Right lobe of liver (tissue), 6 donors: ENCODE results near the gene PKN3. TPM values are rescaled to one million over a fixed set of nuclear protein-coding genes. Genes with fewer than 3 reads are reported as not detected.

ENCODE experiments used
- ATAC-seq, 4 donors: fragments of 200-7000 bp; cut with Tn5 transposase; one replicate each; pipeline ENCODE4 v1.9.1; 2020; ENCODE audit warnings: mild to moderate bottlenecking in 4 of 4, moderate library complexity in 4 of 4
- DNase-seq, 3 donors: peaks; one replicate each; pipeline ENCODE4 v3.0.0-alpha.2; 2020
- H3K27ac ChIP-seq, 3 donors: fragments of 200-600 bp; one replicate each; pipeline ENCODE4 v1.8.0; 2022
- H3K27me3 ChIP-seq, 2 donors: fragments of 200-600 bp; one replicate each; pipeline ENCODE4 v1.8.0; 2022
- H3K36me3 ChIP-seq, 4 donors: fragments of 200-600 bp; sonication (generic) in 1 of 4; one replicate each; pipeline versions ENCODE4 v1.5.1 to v1.8.0; 2017 to 2022; ENCODE audit warnings: control low read depth in 1 of 4
- H3K4me1 ChIP-seq, 4 donors: fragments of 200-600 bp; sonication (generic) in 1 of 4; one replicate each; pipeline versions ENCODE4 v1.5.1 to v1.8.0; 2017 to 2022; ENCODE audit warnings: control low read depth in 1 of 4
- H3K4me3 ChIP-seq, 3 donors: fragments of 200-600 bp; one replicate each; pipeline ENCODE4 v1.8.0; 2022
- H3K9me3 ChIP-seq, 4 donors: fragments of 200-600 bp; sonication (generic) in 1 of 4; one replicate each; pipeline versions ENCODE4 v1.5.1 to v1.8.0; 2017 to 2022; ENCODE audit warnings: control low read depth in 1 of 4
- POLR2A ChIP-seq: fragments of 450-650 bp; IDR thresholded peaks from one replicate; pipeline ENCODE4 v1.6.1; 2017; ENCODE audit warnings: antibody characterized with exemption, mild to moderate bottlenecking
- WGBS: methylation state at CpG from one replicate; pipeline ENCODE4 v1.1.6; 2018; ENCODE audit warnings: low coverage, low lambda C conversion rate; ENCODE audit not compliant: insufficient coverage; ENCODE audit errors: missing lambda C conversion rate; 5-methylcytosine and 5-hydroxymethylcytosine counted together
- intact Hi-C, 2 donors: fragments of 100-400 bp; cut with DNase I; formaldehyde crosslinking; loops; one replicate each; pipeline versions ENCODE4 v1.11.2 to v1.14.1; 2022
- total RNA-seq, 6 experiments: library from RNA; depleted of rRNA in 2 of 6; stranded (reverse); fragments of >200 nt in 2 of 6; fragmentation: NEBNext Ultra II Directional in 3 of 6; extraction: Animal tissue kit (Norgen Biotek cat#: 25700) in 3 of 6; gene quantifications; one replicate each; pipeline versions ENCODE4 v1.1.0 to v1.2.4, GENCODE V29; 2016 to 2023
- TF ChIP-seq, protein P1 (sequence below), 4 donors: fragments of 200-600 bp in 3 of 4; fragments of 450-650 bp in 1 of 4; IDR thresholded peaks; one replicate each; pipeline versions ENCODE4 v1.5.1 to v1.8.0; 2016 to 2022; ENCODE audit warnings: antibody characterized with exemption in 4 of 4, mild to moderate bottlenecking in 2 of 4
- donor health status: DM: no; HTN: yes; CAD: no.
- donor health status: DM: no; HTN: no; CAD: no.
- donor health status: DM: no; HTN: no; CAD: no.
- donor health status: DM: no; HTN: yes; CAD: no.
- donor health status: DM: no; HTN: yes; CAD: no.

The PKN3 gene
- total RNA-seq, 6 experiments from 2014 or later = 0.81 to 4.9 (median 2.4) TPM

DNA sequence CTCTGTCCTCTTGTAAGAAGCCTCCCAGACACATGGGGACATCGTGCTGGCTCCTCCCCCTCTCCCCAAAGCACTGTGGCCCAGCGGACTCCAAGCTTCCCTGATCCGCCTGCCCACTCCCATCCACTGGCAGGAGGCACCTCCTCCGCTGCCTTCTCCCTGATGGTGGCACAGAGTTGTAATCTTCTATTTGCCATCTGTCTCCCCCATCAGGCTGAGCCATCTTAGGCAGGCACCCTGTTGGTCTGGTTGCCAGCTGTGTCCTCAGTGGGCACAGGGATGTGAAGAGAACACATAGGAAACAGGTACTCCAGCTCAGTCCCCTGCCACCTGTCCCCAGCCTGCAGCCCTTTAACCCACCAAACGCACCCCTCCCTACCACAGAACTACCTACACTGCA lies 27.0 kb downstream of the PKN3 start:
- ATAC-seq (no peak), DNase-seq (no peak)
- Histone ChIP-seq H3K27me3 (no peaks in the 10 kb centered on the region), H3K9me3 (no peaks in the 10 kb centered on the region), H3K27ac (no peak overlapping the region), H3K4me1 (peaks cover 0 to 5% (median 2%) of the 10 kb centered on the region in 4 donors), H3K4me3 (no peak overlapping the region), H3K36me3 (peaks cover 0 to 13% (median 7%) of the 10 kb centered on the region in 4 donors)
- WGBS = 80% methylated on average over 1 of the region's 5 CpGs
- no peak for TF ChIP-seq POLR2A
- TF ChIP-seq, protein P1, sequence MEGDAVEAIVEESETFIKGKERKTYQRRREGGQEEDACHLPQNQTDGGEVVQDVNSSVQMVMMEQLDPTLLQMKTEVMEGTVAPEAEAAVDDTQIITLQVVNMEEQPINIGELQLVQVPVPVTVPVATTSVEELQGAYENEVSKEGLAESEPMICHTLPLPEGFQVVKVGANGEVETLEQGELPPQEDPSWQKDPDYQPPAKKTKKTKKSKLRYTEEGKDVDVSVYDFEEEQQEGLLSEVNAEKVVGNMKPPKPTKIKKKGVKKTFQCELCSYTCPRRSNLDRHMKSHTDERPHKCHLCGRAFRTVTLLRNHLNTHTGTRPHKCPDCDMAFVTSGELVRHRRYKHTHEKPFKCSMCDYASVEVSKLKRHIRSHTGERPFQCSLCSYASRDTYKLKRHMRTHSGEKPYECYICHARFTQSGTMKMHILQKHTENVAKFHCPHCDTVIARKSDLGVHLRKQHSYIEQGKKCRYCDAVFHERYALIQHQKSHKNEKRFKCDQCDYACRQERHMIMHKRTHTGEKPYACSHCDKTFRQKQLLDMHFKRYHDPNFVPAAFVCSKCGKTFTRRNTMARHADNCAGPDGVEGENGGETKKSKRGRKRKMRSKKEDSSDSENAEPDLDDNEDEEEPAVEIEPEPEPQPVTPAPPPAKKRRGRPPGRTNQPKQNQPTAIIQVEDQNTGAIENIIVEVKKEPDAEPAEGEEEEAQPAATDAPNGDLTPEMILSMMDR (IDR thresholded peaks at IDR 0.05) = no peak
- intact Hi-C loops = no loop called here

DNA sequence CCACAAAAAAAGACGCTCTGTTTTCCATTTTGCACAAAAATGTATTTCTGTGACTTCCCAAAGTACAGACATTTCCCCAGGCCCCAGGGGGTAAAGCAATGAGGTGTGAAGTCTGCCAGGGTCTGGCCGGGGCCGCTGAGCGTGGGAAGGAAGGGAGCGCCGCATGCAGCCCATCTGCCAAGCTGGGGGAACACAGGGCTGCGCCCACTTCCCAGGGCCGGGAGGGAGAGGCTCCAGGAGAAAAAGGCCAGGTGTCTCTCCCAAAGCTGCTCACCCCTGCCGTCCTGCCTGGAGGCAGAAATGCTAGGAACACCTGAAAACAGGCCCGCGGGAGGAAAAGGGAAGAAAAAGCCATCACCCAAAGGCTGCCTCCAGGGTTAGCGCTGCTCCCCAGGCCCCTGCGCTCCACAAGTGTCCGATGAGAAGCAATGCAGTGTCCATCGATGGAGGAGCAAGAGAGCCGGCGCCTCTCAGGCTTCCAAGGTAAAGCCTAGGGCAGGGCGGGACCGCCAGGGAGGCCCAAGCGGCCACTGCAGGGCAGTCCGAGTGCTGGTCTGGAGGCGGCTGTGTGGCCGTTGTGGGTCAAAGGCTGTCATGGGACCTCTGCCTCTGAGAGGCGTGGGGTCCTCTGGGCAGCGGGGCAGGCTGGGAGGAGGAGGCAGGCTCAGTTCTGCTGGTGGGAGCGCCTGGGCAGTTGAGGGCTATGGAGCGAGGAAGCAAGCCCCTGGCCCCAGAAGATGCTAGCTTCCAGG lies 27.6 kb downstream of the PKN3 start:
- Histone ChIP-seq H3K27me3 (no peaks in the 10 kb centered on the region), H3K4me3 (no peak overlapping the region), H3K9me3 (no peaks in the 10 kb centered on the region), H3K36me3 (peaks cover 0 to 16% (median 8%) of the 10 kb centered on the region in 4 donors), H3K27ac (no peak overlapping the region), H3K4me1 (no peaks in the 10 kb centered on the region)
- ATAC-seq (no peak), DNase-seq (no peak)
- WGBS = 85% methylated on average over 8 of the region's 27 CpGs
- intact Hi-C loops = no loop called here
- TF ChIP-seq, protein P1 (IDR thresholded peaks at IDR 0.05) = no peak
- no peak for TF ChIP-seq POLR2A

DNA sequence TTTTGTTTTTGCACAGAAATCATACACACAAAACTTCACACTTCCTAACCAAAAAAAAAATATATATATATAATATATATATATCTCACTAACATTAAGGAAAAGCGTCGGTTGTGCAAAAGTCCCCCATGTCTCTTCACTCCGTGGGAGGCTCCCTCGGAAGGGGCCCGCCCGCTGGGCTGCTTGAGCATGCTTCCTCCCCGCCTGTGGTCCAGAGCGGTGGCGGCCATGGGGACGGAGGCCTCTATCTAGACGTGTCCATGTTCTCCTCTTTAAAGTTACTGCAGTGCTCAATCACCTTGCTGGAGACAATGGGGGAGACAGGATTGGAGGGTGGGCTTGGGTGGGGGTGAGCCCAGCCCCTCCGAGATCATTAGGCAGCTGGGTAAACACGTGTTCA lies 28.8 kb downstream of the PKN3 start:
- DNase-seq = no peak
- WGBS = 93% methylated on average over 8 of the region's 13 CpGs
- Histone ChIP-seq H3K4me1 (no peaks in the 10 kb centered on the region), H3K27ac (no peak overlapping the region), H3K36me3 (peaks cover 0 to 21% (median 8%) of the 10 kb centered on the region in 4 donors), H3K27me3 (no peaks in the 10 kb centered on the region), H3K4me3 (no peak overlapping the region), H3K9me3 (no peaks in the 10 kb centered on the region)
- intact Hi-C loops = no loop called here
- TF ChIP-seq POLR2A = no peak
- TF ChIP-seq, protein P1 (IDR thresholded peaks at IDR 0.05) = no peak
- ATAC-seq = no peak

DNA sequence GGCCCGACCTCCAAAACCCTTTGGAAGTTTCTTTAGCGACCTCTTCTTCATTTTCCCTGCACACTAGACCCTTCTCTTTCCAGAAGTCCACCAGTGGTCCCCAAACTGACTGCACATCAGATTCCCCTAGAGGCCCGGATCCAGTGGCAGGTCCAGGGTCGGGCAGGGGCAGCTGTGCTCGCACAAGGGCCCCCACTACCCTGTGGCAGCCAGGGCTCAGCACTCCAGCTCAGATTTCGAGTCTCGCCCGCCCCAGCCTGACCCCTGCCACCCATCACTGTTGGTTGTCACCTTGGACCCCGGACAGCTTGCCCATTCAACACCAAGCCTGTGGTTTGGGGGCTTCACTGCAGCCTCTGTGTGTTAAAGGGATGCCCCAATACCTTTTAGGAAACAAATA lies 29.4 kb downstream of the PKN3 start:
- 67% methylated on average over 3 of the region's 9 CpGs for WGBS
- Histone ChIP-seq H3K4me3 (no peak overlapping the region), H3K4me1 (no peaks in the 10 kb centered on the region), H3K27me3 (no peaks in the 10 kb centered on the region), H3K27ac (no peak overlapping the region), H3K36me3 (peaks cover 0 to 21% (median 8%) of the 10 kb centered on the region in 4 donors), H3K9me3 (no peaks in the 10 kb centered on the region)
- DNase-seq (no peak), ATAC-seq (peak in 1 of 4 donors; percentile 4)
- intact Hi-C loops = no loop called here
- no peak for TF ChIP-seq POLR2A
- TF ChIP-seq, protein P1 (IDR thresholded peaks at IDR 0.05) = no peak
